Activated CD4-positive, alpha-beta T cell treated with anti-CD3 and anti-CD28 coated beads, Interleukin-2, amount 50 U/mL, for 48 hours (primary cell): ENCODE data around the gene CNTD1.
A peak's percentile ranks its signal among the peaks of the same experiment; 100 is the strongest.
"Not testable (repeated sequence)": the region's sequence is repeated elsewhere in the genome, so short reads cannot be mapped to it uniquely, and the experiment has no call there.

Experiments used
- DNase-seq, 2 experiments: peaks; one replicate each; pipeline ENCODE4 v3.0.0-alpha.2; 2020

The CNTD1 gene

GRCh38 chr17:42798383-42799380, at the start of gene CNTD1, which contains the start of gene COA3:
Gene CNTD1 (plus strand): TSS chr17:42798861. CDS start chr17:42799068, 207 bp downstream.
Gene COA3 (minus strand): TSS chr17:42798704. CDS start chr17:42798681, 23 bp downstream.
- peak; percentile 84 to 88 for DNase-seq

DNA sequence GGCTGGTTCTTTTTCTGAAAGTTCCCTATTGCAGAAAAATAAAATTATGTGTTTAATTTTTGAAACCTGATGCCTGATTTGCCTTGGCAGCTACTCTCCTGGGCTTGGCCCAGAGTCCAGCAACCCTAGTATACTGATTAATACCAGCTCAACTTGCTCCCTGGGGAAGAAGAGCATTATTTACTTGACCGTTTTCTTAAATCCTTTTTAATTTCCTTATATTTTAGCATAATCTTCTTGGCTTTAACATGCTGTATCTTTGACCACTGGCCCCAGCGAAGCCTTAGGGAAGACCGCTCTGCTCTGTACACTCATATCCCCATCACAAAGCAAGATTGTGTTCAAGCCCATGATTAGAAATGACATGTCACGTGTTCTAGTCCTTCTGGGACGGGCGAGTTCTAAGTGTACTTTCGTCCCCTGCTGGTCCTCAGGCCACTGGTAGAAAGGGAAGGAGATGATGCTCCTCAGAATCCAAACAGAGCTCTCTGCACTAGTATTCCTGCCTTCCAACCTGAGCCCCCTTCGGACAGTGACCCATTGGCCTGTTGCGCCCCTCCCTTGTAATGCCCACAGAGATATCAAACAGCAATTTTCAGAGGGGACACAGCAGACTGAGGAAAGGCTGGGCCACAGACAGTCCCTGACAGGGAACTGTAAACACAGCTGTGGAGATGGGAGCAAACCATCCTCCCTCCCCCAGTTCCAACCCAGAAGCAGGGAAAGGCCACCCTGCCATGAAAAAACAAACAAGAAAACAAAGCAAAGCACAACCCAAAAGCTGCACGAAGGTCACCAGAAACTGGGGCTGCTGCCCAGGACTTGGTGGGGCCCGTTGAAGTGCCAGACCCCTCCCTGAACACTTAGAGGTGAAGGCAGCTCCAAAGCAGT, 49.5 kb upstream of the CNTD1 start:
- no peak for DNase-seq

DNA sequence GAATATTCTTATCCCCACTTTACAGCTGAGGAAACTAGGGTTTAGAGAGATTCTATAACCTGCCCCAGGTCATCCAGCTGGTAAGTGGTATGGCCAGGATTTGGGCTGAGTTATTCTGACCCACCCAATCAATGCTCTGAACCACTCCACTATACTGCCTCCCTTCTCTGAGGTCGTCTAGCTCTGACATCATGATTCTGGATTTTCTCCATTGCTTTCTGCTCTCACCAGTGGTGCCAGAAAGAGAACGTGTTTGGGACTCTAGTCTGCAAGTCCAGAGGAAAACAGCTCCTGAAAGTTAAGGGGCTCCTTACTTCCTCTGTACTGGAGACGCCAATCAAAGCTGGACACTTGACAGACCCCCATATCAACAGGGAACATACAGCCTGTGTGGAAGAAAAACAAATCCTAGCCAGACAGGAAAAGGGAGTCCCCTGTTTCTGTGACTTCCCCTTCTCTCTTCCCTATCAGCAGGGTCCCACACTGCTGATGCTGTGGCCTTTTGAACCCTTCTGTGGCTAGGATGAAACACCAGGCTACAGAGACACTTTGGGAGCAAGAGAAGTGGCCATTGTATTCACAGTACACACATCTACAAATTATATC, 47.8 kb upstream of the CNTD1 start:
- no peak for DNase-seq

DNA sequence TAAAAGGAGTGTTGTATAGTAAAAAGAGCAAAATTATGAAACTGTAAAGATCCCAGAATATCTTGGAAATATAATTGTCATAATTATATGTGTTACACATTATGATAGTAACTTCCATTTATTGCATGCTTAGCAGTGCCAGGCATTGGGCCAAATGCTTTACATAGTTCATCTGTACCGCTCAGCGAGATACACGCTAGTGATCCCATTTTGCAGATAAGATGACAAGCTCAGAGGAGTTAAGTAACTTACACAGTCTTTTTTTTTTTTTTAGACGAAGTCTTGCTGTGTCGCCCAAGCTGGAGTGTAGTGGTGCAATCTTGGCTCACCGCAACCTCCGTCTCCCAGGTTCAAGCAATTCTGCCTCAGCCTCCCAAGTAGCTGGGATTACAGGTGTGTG, 47.0 kb upstream of the CNTD1 start:
- DNase-seq = no peak

GRCh38 chr17:42754782-42755181, 43.9 kb upstream of the CNTD1 start:
- no peak for DNase-seq

DNA sequence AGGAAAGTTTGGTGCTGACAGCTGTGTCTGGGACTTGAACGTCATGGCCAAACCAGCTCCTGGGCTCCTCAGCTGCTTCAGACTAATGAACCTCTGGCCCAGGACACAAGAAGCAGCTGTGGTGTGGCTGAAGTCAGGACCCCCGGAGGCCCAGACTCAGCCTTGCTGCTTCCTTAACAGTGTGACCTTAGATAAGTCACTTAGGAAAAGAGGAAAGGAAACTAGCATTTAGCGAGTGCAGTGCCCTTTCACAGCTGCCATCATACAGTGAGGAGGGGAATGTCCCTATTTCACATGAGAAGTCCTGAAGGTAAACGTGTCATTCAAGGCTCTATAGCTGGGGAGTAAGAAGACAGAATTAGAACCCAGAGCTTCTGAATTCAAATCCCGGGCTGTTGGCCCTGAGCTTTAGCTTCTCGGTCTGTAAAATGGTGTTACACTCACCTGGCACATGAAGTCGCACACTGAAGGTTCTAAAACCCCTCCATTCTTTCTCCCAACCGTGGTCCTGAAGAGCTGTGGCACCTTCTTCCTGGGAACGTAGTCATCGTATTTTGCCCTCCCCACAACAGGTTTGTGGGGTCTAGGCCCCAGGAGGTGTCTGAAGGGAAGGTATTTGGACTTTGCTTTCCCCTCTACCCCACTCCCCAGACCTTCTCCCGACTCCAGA, 38.5 kb upstream of the CNTD1 start:
- DNase-seq = no peak

DNA sequence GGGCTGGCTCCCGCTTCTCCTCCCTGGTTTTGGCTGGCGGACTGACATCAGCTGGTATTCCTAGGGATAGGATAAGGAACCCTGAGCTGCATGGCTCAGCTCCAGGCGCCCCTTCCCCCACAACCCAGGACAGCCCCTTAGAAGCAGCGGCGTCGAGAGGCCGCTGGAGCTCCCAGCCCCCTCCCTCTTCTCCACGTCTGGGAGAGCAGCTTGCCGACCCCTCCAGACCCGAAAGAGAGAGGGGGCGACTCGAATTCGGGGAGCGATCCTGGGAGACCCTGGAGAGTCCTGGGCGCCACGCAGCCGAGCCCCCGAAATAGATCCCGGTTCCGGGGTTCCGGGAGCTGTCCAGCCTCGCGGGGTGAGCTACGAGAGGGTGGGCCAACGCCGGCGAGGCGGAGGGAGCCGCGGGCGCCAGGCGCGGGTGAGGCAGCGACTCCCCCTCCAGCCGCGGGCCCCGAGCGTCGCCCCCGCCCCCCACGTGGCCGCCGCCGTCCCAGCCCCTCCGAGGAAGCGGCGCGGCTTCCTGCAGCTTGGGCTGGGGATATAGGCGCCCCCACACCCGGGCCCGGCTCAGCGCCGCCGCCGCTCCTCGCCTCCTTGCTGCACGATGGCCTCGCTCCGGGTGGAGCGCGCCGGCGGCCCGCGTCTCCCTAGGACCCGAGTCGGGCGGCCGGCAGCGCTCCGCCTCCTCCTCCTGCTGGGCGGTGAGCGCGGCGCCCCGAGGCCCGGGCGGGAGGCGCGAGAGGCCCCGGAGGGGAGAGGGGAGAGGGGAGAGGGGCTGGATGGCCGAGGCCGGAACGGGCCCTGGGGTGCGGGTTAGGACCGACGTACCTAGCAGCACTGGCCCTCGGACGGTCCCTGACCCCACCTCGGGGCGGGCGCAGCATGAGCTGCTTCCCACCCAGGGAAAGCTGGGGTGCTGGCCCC, 37.7 kb upstream of the CNTD1 start, which contains the start of gene RAMP2:
Gene RAMP2 (plus strand): TSS at position 576 of the 930 bp plus-strand sequence. CDS start 35 bp downstream, at position 611.
- no peak for DNase-seq

DNA sequence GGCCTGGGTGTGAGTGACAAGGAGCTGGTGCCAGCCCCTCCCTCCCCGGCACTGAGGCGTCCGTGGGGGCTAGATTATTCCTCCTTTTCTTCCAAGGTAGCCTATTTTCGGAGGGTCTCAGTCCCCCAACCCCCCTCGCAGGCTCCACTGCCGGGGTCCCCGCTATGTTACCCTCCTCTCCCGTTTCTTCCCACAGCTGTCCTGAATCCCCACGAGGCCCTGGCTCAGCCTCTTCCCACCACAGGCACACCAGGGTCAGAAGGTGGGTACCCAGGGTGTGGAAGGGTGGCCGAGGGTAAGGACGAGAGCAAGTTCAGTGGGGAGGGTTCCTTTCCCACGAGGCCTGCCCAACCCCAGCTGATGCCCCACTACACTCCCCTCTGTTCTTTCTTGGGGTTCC, 37.0 kb upstream of the CNTD1 start:
- no peak for DNase-seq

DNA sequence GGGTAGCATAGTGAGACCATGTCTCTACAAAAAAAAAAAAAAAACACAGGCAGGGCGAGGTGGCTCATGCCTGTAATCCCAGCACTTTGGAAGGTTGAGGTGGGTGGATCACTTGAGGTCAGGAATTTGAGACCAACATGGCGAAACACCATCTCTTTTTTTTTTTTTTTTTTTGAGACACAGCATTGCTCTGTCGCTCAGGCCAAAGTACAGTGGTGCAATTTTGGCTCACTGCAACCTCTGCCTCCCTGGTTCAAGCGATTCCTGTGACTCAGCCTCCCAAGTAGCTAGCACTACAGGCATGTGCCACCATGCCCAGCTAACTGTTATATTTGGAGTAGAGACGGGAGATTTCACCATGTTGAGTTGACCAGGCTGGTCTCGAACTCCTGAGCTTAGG, 32.5 kb upstream of the CNTD1 start:
- no peak for DNase-seq

GRCh38 chr17:42767512-42767911, 31.1 kb upstream of the CNTD1 start:
- no peak for DNase-seq

DNA sequence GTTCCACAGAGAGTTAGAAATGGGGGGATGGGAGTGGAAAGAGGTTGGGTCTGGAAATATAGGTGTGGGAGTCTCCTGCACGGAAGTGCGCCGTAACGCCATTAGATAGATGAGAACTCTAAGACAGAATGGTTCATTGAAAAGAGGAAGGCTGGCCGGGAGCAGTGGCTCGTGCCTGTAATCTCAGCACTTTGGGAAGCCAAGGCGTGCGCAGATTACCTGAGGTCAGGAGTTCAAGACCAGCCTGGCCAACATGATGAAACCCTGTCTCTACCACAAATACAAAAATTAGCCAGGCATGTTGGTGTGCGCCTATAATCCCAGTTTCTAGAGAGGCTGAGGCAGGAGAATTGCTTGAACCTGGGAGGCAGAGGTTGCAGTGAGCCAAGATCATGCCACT, 30.7 kb upstream of the CNTD1 start:
- not testable (repeated sequence) for DNase-seq

- not testable (repeated sequence) for DNase-seq
Observed at GRCh38 chr17:42769964-42770363, 28.7 kb upstream of the CNTD1 start.

GRCh38 chr17:42772945-42773289, 25.7 kb upstream of the CNTD1 start:
- no peak for DNase-seq

DNA sequence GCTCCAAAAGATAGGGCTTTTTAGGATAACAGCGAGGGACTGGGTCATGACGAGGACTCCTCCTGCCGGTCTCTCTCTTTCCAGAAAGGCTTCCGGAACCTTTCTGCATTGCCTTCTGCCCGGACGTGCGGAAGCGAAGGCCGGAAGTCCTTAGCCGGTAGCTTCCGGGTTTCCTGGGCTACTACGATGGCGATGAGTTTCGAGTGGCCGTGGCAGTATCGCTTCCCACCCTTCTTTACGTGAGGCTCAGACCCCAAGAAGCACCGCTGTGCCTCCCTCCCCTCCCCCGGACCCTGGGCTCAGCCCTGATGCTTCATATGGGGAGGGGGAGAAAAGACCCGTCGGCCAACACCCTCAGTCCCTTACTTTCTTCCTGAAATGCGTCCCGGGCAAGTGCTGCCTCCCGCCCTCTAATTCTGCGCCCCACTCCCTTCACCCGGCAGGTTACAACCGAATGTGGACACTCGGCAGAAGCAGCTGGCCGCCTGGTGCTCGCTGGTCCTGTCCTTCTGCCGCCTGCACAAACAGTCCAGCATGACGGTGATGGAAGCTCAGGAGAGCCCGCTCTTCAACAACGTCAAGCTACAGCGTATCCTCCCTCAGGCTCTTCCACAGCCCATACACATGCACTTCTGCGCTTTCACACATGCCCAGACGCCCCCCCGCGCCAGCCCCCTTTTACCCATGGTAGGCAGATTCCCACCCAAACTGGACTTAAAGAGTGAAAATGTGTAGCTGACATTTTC, 25.2 kb upstream of the CNTD1 start, which contains the start of gene VPS25:
Gene VPS25 (plus strand): TSS at position 160 of the 746 bp plus-strand sequence. CDS start 27 bp downstream, at position 187.
- DNase-seq = peak; percentile 74 to 77

GRCh38 chr17:42774066-42774745, 24.5 kb upstream of the CNTD1 start:
- no peak for DNase-seq

- no peak for DNase-seq
Observed at GRCh38 chr17:42775534-42776098, 23.0 kb upstream of the CNTD1 start.

GRCh38 chr17:42778570-42778969, 20.1 kb upstream of the CNTD1 start:
- no peak for DNase-seq

GRCh38 chr17:42779304-42779935, 19.2 kb upstream of the CNTD1 start:
- no peak for DNase-seq
